HG03442 (cell line): ENCODE measurements around the gene MEOX1.

ENCODE experiments used
- ATAC-seq: cut with Tn5 transposase; IDR thresholded peaks from one replicate; pipeline ENCODE4 v1.9.1; 2021; ENCODE audit warnings: mild to moderate bottlenecking, moderate library complexity; ENCODE audit not compliant: unreplicated experiment

The MEOX1 gene

GRCh38 chr17:43680461-43680860, 18.7 kb upstream of the MEOX1 start:
- ATAC-seq: no peak

GRCh38 chr17:43679911-43680310, 18.2 kb upstream of the MEOX1 start:
- ATAC-seq: no peak

- ATAC-seq: no peak
These were observed 17.7 kb upstream of the MEOX1 start for GRCh38 chr17:43679401-43679800.

GRCh38 chr17:43676471-43676870, 14.7 kb upstream of the MEOX1 start:
- no peak for ATAC-seq

GRCh38 chr17:43674394-43674793, 12.7 kb upstream of the MEOX1 start:
- no peak for ATAC-seq

GRCh38 chr17:43673516-43674323, 12.0 kb upstream of the MEOX1 start:
- ATAC-seq: no peak

GRCh38 chr17:43671755-43672519, 10.2 kb upstream of the MEOX1 start:
- no peak for ATAC-seq

- ATAC-seq: no peak
These were observed 9.4 kb upstream of the MEOX1 start for GRCh38 chr17:43671031-43671692.

- no peak for ATAC-seq
These were observed 8.9 kb upstream of the MEOX1 start for GRCh38 chr17:43670645-43671030.

GRCh38 chr17:43669971-43670644, 8.4 kb upstream of the MEOX1 start:
- no peak for ATAC-seq

- ATAC-seq: no peak
These were observed 6.2 kb upstream of the MEOX1 start for GRCh38 chr17:43667947-43668348.

- no peak for ATAC-seq
These were observed 5.8 kb upstream of the MEOX1 start for GRCh38 chr17:43667506-43667905.

- no peak for ATAC-seq
These were observed 4.2 kb upstream of the MEOX1 start for GRCh38 chr17:43665937-43666236.

- no peak for ATAC-seq
These were observed 3.6 kb upstream of the MEOX1 start for GRCh38 chr17:43665084-43665936.

- ATAC-seq: no peak
These were observed 2.4 kb upstream of the MEOX1 start for GRCh38 chr17:43664096-43664495.

GRCh38 chr17:43663383-43663782, 1.7 kb upstream of the MEOX1 start:
- ATAC-seq: no peak

- ATAC-seq: no peak
These were observed 855 bp upstream of the MEOX1 start for GRCh38 chr17:43662413-43663141.

- ATAC-seq: no peak
These were observed 767 bp downstream of the MEOX1 start for GRCh38 chr17:43660816-43661493.
